ENCODE results near the gene CACNA2D1.

The CACNA2D1 gene

DNA sequence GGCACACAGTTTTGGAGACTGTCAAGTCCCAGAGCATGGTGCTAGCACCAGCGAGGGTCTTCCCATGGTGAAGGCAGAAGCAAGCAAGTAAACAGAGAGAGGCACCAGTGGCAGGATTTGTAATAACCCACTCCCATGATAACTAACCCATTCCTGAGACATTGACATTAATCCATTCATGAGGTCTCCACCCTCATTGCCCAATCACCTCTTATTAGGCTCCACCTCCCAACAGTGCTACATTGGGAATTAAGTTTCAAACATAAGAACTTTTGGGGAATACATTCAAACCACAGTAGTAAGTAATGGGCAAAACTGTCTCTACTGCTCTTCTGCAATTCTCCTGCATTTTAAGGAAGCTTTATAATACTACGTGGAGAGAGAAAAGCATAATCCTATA, 193.6 kb downstream of the CACNA2D1 start:
- ChIA-PET POLR2A (no interaction called here), CTCF (interaction anchor here (0.6 kb wide), 1 partner anchor 18 kb away, joined by 3 read pairs; no protein-coding TSS in a partner anchor)
- DNase-seq (ENCODE audit: extremely low spot score), result no peak
- TF ChIP-seq PKNOX1 (IDR thresholded peaks at IDR 0.05) (no peak), ARNT (IDR thresholded peaks at IDR 0.05) (no peak), FOXA1 (IDR thresholded peaks at IDR 0.05) (no peak), ZNF384 (IDR thresholded peaks at IDR 0.05) (no peak), FOXK2 (IDR thresholded peaks at IDR 0.05) (no peak), NFRKB (IDR thresholded peaks at IDR 0.05) (no peak), ELF4 (IDR thresholded peaks at IDR 0.05) (no peak), HDGF (IDR thresholded peaks at IDR 0.05; ENCODE audit: borderline replicate concordance) (no peak), BHLHE40 (IDR thresholded peaks at IDR 0.05; ENCODE audit: borderline replicate concordance) (no peak), LEF1 (IDR thresholded peaks at IDR 0.05; ENCODE audit: borderline replicate concordance) (no peak), L3MBTL2 (conservative IDR thresholded peaks at IDR 0.05) (no peak), SUZ12 (IDR thresholded peaks at IDR 0.05) (no peak), TARDBP (IDR thresholded peaks at IDR 0.05) (no peak), SP1 (IDR thresholded peaks at IDR 0.05) (no peak), CTBP1 (IDR thresholded peaks at IDR 0.05; ENCODE audit: borderline replicate concordance) (no peak), FOXM1 (IDR thresholded peaks at IDR 0.05; ENCODE audit: borderline replicate concordance) (no peak)

DNA sequence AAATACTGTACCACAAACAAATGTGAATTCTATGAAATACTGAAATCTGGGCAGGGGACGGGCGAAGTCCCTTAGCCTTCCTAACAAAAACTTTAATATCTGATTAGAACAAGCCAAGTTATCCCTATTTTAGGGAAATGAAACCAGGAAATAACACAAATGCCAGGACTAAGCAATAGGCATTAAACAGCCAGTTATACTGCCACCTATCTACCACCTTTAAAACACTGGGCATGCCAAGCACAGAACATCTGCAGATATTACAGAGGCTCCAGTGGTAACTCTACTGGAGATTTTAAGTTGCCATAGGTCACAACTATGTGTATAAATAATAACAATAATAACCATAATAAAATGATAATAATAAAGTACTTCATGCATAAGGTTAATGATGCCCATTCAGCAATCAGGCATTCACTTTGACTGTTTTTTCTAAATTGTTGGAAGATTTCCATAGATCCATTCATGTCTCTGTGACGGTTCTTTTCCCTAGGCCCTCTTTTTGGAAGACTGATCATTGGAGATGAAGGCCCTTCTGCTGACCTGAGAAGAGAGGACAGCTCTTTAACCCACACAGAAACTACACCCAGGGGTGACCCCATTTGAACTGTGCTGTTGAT, 195.7 kb downstream of the CACNA2D1 start:
- TF ChIP-seq CTBP1 (IDR thresholded peaks at IDR 0.05; ENCODE audit: borderline replicate concordance), result no peak
- ChIA-PET POLR2A (no interaction called here), CTCF (no interaction called here)
- DNase-seq (ENCODE audit: extremely low spot score), result peak; percentile 15

DNA sequence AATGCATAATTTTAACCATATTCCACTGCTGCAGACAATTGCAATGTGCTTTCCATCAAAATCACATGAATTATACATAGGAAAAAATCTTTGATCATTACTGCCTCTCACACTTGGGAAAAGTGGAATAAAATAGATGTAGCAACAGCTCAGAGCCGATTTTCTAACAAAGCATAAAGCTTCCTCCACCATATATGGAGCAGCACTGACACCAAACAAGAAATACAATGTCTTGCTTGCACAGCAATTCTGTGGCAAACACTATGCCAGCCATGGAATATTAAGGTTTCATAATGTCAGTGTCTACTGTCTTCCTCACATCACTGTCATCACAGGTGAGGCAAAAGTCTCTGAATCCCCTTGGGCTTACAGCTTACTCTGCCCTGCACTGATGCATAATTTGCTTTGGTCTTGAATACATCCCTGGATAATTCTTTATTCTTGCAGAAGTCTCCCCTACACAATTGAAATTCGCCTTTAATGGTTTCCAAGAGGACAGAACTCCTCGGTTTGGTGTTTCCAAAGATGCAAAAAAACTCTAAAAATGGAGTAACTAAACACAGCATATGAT, 198.5 kb downstream of the CACNA2D1 start:
- no peak for DNase-seq (ENCODE audit: extremely low spot score)
- TF ChIP-seq NFRKB (IDR thresholded peaks at IDR 0.05), result no peak
- TF ChIP-seq L3MBTL2 (conservative IDR thresholded peaks at IDR 0.05), result no peak
- no peak for TF ChIP-seq LEF1 (IDR thresholded peaks at IDR 0.05; ENCODE audit: borderline replicate concordance)
- TF ChIP-seq PKNOX1 (IDR thresholded peaks at IDR 0.05), result no peak
- no peak for TF ChIP-seq SUZ12 (IDR thresholded peaks at IDR 0.05)
- TF ChIP-seq ARNT (IDR thresholded peaks at IDR 0.05), result no peak
- TF ChIP-seq BHLHE40 (IDR thresholded peaks at IDR 0.05; ENCODE audit: borderline replicate concordance), result no peak
- no peak for TF ChIP-seq FOXA1 (IDR thresholded peaks at IDR 0.05)
- no peak for TF ChIP-seq CTBP1 (IDR thresholded peaks at IDR 0.05; ENCODE audit: borderline replicate concordance)
- TF ChIP-seq HDGF (IDR thresholded peaks at IDR 0.05; ENCODE audit: borderline replicate concordance), result no peak
- no peak for TF ChIP-seq FOXK2 (IDR thresholded peaks at IDR 0.05)
- TF ChIP-seq ZNF384 (IDR thresholded peaks at IDR 0.05), result no peak
- no peak for TF ChIP-seq SP1 (IDR thresholded peaks at IDR 0.05)
- TF ChIP-seq TARDBP (IDR thresholded peaks at IDR 0.05), result no peak
- TF ChIP-seq ELF4 (IDR thresholded peaks at IDR 0.05), result no peak
- no peak for TF ChIP-seq FOXM1 (IDR thresholded peaks at IDR 0.05; ENCODE audit: borderline replicate concordance)
- ChIA-PET CTCF (no interaction called here), POLR2A (no interaction called here)

GRCh38 chr7:82241356-82241755, 202.2 kb downstream of the CACNA2D1 start:
- DNase-seq (ENCODE audit: extremely low spot score), result no peak
- POLR2A ChIA-PET, result no interaction called here
- CTCF ChIA-PET, result no interaction called here
- TF ChIP-seq PKNOX1 (IDR thresholded peaks at IDR 0.05) (no peak), L3MBTL2 (conservative IDR thresholded peaks at IDR 0.05) (no peak)

- TF ChIP-seq ARNT (IDR thresholded peaks at IDR 0.05), result no peak
- no peak for TF ChIP-seq PKNOX1 (IDR thresholded peaks at IDR 0.05)
- TF ChIP-seq FOXM1 (IDR thresholded peaks at IDR 0.05; ENCODE audit: borderline replicate concordance), result no peak
- TF ChIP-seq BHLHE40 (IDR thresholded peaks at IDR 0.05; ENCODE audit: borderline replicate concordance), result no peak
- no peak for TF ChIP-seq LEF1 (IDR thresholded peaks at IDR 0.05; ENCODE audit: borderline replicate concordance)
- TF ChIP-seq HDGF (IDR thresholded peaks at IDR 0.05; ENCODE audit: borderline replicate concordance), result no peak
- no peak for DNase-seq (ENCODE audit: extremely low spot score)
- POLR2A ChIA-PET, result no interaction called here
- CTCF ChIA-PET, result no interaction called here
Observed at GRCh38 chr7:82235713-82236112, 207.9 kb downstream of the CACNA2D1 start.

- CTCF ChIA-PET, result interaction anchor here (0.7 to 1.0 kb wide), 4 partner anchors 9 to 308 kb away, joined by 3 to 4 read pairs (median 3); no protein-coding TSS in a partner anchor
- DNase-seq (ENCODE audit: extremely low spot score), result no peak
- TF ChIP-seq FOXA1 (IDR thresholded peaks at IDR 0.05), result no peak
- no peak for TF ChIP-seq L3MBTL2 (conservative IDR thresholded peaks at IDR 0.05)
- no peak for TF ChIP-seq SP1 (IDR thresholded peaks at IDR 0.05)
- no peak for TF ChIP-seq SUZ12 (IDR thresholded peaks at IDR 0.05)
- no peak for TF ChIP-seq ELF4 (IDR thresholded peaks at IDR 0.05)
- no peak for TF ChIP-seq ARNT (IDR thresholded peaks at IDR 0.05)
- POLR2A ChIA-PET, result no interaction called here
Observed at GRCh38 chr7:82234457-82235049, 209.0 kb downstream of the CACNA2D1 start.
